GM19025 (cell line): Measurements from ENCODE around the gene NCF1.
A peak's percentile ranks its signal among the peaks of the same experiment; 100 is the strongest.
"Not testable (repeated sequence)": the region's sequence is repeated elsewhere in the genome, so short reads cannot be mapped to it uniquely, and the experiment has no call there.

Experiments used
- ATAC-seq: cut with Tn5 transposase; IDR thresholded peaks from one replicate; pipeline ENCODE4 v1.9.1; 2021; ENCODE audit warnings: mild to moderate bottlenecking, low read depth, moderate library complexity; ENCODE audit not compliant: unreplicated experiment

The NCF1 gene

GRCh38 chr7:74773760-74774750 is at the start of gene NCF1:
TSS of gene NCF1 (plus strand) at chr7:74774011. CDS start at chr7:74774032, 21 bp downstream.
- ATAC-seq = peak; percentile 75

- no peak for ATAC-seq
These were observed 48.0 kb upstream of the NCF1 start for GRCh38 chr7:74725840-74726239.

GRCh38 chr7:74726309-74727101 is 47.3 kb upstream of the NCF1 start:
- ATAC-seq = no peak

- ATAC-seq = not testable (repeated sequence)
These were observed 45.1 kb upstream of the NCF1 start for GRCh38 chr7:74728686-74729085.

GRCh38 chr7:74730186-74730585 is 43.6 kb upstream of the NCF1 start:
- ATAC-seq = not testable (repeated sequence)

GRCh38 chr7:74739974-74740703 is 33.7 kb upstream of the NCF1 start:
- ATAC-seq = not testable (repeated sequence)

GRCh38 chr7:74743936-74744557 is 29.8 kb upstream of the NCF1 start:
- ATAC-seq = not testable (repeated sequence)

GRCh38 chr7:74753921-74754482 is 19.8 kb upstream of the NCF1 start:
- not testable (repeated sequence) for ATAC-seq

GRCh38 chr7:74756673-74757072 is 17.1 kb upstream of the NCF1 start:
- not testable (repeated sequence) for ATAC-seq

GRCh38 chr7:74758268-74758667 is 15.5 kb upstream of the NCF1 start:
- not testable (repeated sequence) for ATAC-seq

- ATAC-seq = not testable (repeated sequence)
These were observed 14.8 kb upstream of the NCF1 start for GRCh38 chr7:74758982-74759381.

- ATAC-seq = not testable (repeated sequence)
These were observed 8.4 kb upstream of the NCF1 start for GRCh38 chr7:74765205-74765918.

- peak; percentile 30 for ATAC-seq
These were observed 7.3 kb upstream of the NCF1 start for GRCh38 chr7:74766509-74766908.

- not testable (repeated sequence) for ATAC-seq
These were observed 6.8 kb upstream of the NCF1 start for GRCh38 chr7:74766991-74767390.

GRCh38 chr7:74770062-74770461 is 3.7 kb upstream of the NCF1 start:
- not testable (repeated sequence) for ATAC-seq

- not testable (repeated sequence) for ATAC-seq
These were observed 1.7 kb upstream of the NCF1 start for GRCh38 chr7:74772093-74772492.

- peak; percentile 44 for ATAC-seq
These were observed 1.3 kb downstream of the NCF1 start for GRCh38 chr7:74775111-74775510.

GRCh38 chr7:74779053-74779452 is 5.2 kb downstream of the NCF1 start:
- not testable (repeated sequence) for ATAC-seq

- ATAC-seq = not testable (repeated sequence)
These were observed 7.9 kb downstream of the NCF1 start for GRCh38 chr7:74781746-74782145.
